ENCODE results near the gene WEE2.
"Not testable (repeated sequence)": the region's sequence is repeated elsewhere in the genome, so short reads cannot be mapped to it uniquely, and the experiment has no call there.

Gene WEE2

DNA sequence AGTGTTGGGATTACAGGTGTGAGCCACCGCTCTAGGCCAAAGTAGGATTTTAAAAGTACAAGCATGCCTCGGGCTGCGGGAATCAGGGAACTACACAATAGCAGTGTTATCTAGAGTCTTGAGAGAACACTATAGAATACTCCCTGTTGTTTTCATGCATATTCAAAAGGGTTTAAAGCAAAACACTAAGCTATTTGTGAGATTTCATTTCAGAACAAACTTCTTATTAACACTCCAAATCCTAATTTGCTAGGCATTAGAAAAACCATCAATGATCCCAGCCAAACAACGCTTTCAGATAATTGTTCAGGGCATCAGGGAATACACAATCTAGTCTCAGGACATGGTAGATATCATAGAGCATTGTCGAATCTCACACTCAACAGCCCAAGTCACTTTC, 20.1 kb upstream of the WEE2 start:
- Histone ChIP-seq H3K9me3 (ENCODE audit: control insufficient read depth, insufficient read depth, low read length) (no peaks in the 10 kb centered on the region), H3K36me3 (ENCODE audit: control insufficient read depth, low read length) (no peaks in the 10 kb centered on the region), H3K4me1 (ENCODE audit: control insufficient read depth, low read length) (no peaks in the 10 kb centered on the region), H3K4me3 (ENCODE audit: low read length) (no peak overlapping the region), H3K27ac (ENCODE audit: low read depth, low read length) (no peak overlapping the region), H3K9me2 (replicated peaks; ENCODE audit: control insufficient read depth, low read length) (no peaks in the 10 kb centered on the region), H3K4me2 (ENCODE audit: low read length) (no peak overlapping the region), H4K20me1 (ENCODE audit: control insufficient read depth, insufficient read depth, low read depth, low read length) (no peaks in the 10 kb centered on the region), H3F3A (ENCODE audit: control insufficient read depth, insufficient read depth) (no peaks in the 10 kb centered on the region), H3K27me3 (ENCODE audit: control insufficient read depth, low read length) (peaks cover 6% of the 10 kb centered on the region; the same call in 1 of the 2 replicates), H3K79me2 (ENCODE audit: control insufficient read depth, low read length) (no peaks in the 10 kb centered on the region)
- TF ChIP-seq CTCF (IDR thresholded peaks at IDR 0.05; ENCODE audit: low read depth, low read length, poor library complexity, severe bottlenecking) (no peak), EZH2phosphoT487 (IDR thresholded peaks at IDR 0.05; ENCODE audit: borderline replicate concordance, low read length) (no peak)

DNA sequence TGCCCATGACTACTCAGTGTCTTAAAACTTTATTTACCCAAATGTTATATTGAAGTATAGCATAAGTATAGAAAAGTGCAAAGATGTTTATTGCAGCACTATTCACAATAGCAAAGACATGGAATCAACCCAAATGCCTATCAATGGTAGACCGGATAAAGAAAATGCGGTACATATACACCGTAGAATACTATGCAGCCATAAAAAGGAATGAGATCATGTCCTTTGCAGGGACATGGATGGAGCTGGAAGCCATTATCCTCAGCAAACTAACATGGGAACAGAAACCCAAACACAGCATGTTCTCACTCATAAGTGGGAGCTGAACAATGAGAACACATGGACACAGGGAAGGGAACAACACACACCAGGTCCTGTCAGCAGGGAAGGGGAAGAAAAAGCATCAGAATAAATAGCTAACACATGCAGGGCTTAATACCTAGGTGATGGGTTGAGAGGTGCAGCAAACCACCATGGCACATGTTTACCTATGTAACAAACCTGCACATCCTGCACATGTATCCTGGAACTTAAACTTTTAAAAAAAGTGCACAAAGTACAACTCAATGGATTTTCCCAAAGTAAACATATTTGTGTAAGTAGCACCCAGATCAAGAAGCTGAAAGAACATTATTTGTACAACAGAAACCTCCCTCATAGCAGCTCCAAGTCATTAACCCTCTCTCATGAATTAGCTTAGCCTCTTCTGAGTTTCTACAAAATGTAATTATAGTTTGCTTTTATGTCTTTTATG, 18.9 kb upstream of the WEE2 start:
- H3K9me3 ChIP-seq (ENCODE audit: control insufficient read depth, insufficient read depth, low read length); H3K36me3 ChIP-seq (ENCODE audit: control insufficient read depth, low read length); H3K79me2 ChIP-seq (ENCODE audit: control insufficient read depth, low read length); H3K9me2 ChIP-seq (replicated peaks; ENCODE audit: control insufficient read depth, low read length); H3K27ac ChIP-seq (ENCODE audit: low read depth, low read length); H4K20me1 ChIP-seq (ENCODE audit: control insufficient read depth, insufficient read depth, low read depth, low read length); H3K4me1 ChIP-seq (ENCODE audit: control insufficient read depth, low read length); H3K4me2 ChIP-seq (ENCODE audit: low read length); H3F3A ChIP-seq (ENCODE audit: control insufficient read depth, insufficient read depth); H3K4me3 ChIP-seq (ENCODE audit: low read length): not testable (repeated sequence)
- H3K27me3 ChIP-seq (ENCODE audit: control insufficient read depth, low read length), result peaks cover 12% of the 10 kb centered on the region

GRCh38 chr7:141691540-141691939, 16.6 kb upstream of the WEE2 start:
- H3K9me3 ChIP-seq (ENCODE audit: control insufficient read depth, insufficient read depth, low read length), result no peaks in the 10 kb centered on the region
- H3F3A ChIP-seq (ENCODE audit: control insufficient read depth, insufficient read depth), result no peaks in the 10 kb centered on the region
- H3K4me1 ChIP-seq (ENCODE audit: control insufficient read depth, low read length), result peaks cover 7% of the 10 kb centered on the region; the same call in 1 of the 2 replicates
- no peaks in the 10 kb centered on the region for H3K36me3 ChIP-seq (ENCODE audit: control insufficient read depth, low read length)
- H3K27me3 ChIP-seq (ENCODE audit: control insufficient read depth, low read length), result peaks cover 16% of the 10 kb centered on the region
- H3K4me2 ChIP-seq (ENCODE audit: low read length), result no peak overlapping the region
- H3K79me2 ChIP-seq (ENCODE audit: control insufficient read depth, low read length), result no peaks in the 10 kb centered on the region
- H3K27ac ChIP-seq (ENCODE audit: low read depth, low read length), result no peak overlapping the region
- H4K20me1 ChIP-seq (ENCODE audit: control insufficient read depth, insufficient read depth, low read depth, low read length), result no peaks in the 10 kb centered on the region
- TF ChIP-seq CTCF (IDR thresholded peaks at IDR 0.05; ENCODE audit: low read depth, low read length, poor library complexity, severe bottlenecking) (no peak), EZH2phosphoT487 (IDR thresholded peaks at IDR 0.05; ENCODE audit: borderline replicate concordance, low read length) (no peak)
- no peaks in the 10 kb centered on the region for H3K9me2 ChIP-seq (replicated peaks; ENCODE audit: control insufficient read depth, low read length)
- no peak overlapping the region for H3K4me3 ChIP-seq (ENCODE audit: low read length)

GRCh38 chr7:141691961-141692360, 16.2 kb upstream of the WEE2 start:
- H3K27me3 ChIP-seq (ENCODE audit: control insufficient read depth, low read length), result peaks cover 16% of the 10 kb centered on the region
- H3K4me3 ChIP-seq (ENCODE audit: low read length), result no peak overlapping the region
- no peaks in the 10 kb centered on the region for H3K36me3 ChIP-seq (ENCODE audit: control insufficient read depth, low read length)

More at GRCh38 chr7:141691961-141692360, 16.2 kb upstream of the WEE2 start:
- Histone ChIP-seq H3F3A (ENCODE audit: control insufficient read depth, insufficient read depth) (no peaks in the 10 kb centered on the region), H3K79me2 (ENCODE audit: control insufficient read depth, low read length) (no peaks in the 10 kb centered on the region), H4K20me1 (ENCODE audit: control insufficient read depth, insufficient read depth, low read depth, low read length) (no peaks in the 10 kb centered on the region), H3K4me2 (ENCODE audit: low read length) (no peak overlapping the region), H3K4me1 (ENCODE audit: control insufficient read depth, low read length) (peaks cover 8% of the 10 kb centered on the region; the same call in 1 of the 2 replicates), H3K9me2 (replicated peaks; ENCODE audit: control insufficient read depth, low read length) (no peaks in the 10 kb centered on the region), H3K9me3 (ENCODE audit: control insufficient read depth, insufficient read depth, low read length) (no peaks in the 10 kb centered on the region), H3K27ac (ENCODE audit: low read depth, low read length) (no peak overlapping the region)
- no peak for TF ChIP-seq CTCF (IDR thresholded peaks at IDR 0.05; ENCODE audit: low read depth, low read length, poor library complexity, severe bottlenecking)
- TF ChIP-seq EZH2phosphoT487 (IDR thresholded peaks at IDR 0.05; ENCODE audit: borderline replicate concordance, low read length), result no peak
